ENCODE measurements around the gene SLC35B4.

DNA sequence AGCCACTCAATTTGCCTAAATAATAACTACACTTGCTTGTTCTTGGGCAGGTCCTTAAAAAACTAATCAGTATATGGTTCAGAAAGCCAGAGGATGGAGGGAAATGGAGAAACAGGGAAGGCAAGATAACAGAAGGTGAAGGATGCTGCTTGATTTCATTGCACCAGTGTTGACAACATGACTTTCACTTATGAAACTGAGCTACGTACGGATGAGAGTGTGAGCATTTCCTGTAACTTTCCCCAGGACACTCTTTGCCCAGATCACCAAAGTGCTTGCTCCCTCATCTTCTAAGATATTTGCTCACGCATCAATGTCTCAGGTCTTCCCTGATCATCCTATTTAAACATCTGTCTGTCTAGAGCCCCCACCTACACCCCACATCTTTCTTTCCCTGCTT, 37.4 kb downstream of the SLC35B4 start:
- TF ChIP-seq, protein P1, sequence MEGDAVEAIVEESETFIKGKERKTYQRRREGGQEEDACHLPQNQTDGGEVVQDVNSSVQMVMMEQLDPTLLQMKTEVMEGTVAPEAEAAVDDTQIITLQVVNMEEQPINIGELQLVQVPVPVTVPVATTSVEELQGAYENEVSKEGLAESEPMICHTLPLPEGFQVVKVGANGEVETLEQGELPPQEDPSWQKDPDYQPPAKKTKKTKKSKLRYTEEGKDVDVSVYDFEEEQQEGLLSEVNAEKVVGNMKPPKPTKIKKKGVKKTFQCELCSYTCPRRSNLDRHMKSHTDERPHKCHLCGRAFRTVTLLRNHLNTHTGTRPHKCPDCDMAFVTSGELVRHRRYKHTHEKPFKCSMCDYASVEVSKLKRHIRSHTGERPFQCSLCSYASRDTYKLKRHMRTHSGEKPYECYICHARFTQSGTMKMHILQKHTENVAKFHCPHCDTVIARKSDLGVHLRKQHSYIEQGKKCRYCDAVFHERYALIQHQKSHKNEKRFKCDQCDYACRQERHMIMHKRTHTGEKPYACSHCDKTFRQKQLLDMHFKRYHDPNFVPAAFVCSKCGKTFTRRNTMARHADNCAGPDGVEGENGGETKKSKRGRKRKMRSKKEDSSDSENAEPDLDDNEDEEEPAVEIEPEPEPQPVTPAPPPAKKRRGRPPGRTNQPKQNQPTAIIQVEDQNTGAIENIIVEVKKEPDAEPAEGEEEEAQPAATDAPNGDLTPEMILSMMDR (IDR thresholded peaks at IDR 0.05): no peak
- no peak for TF ChIP-seq POLR2A (IDR thresholded peaks at IDR 0.05)

Data from uterus (tissue), 2 donors.